GM23248 (cell line): ENCODE results near the gene PIP4P1.

Experiments used
- EZH2 ChIP-seq: fragments of 200-600 bp; sonication (generic); IDR thresholded peaks from 2 replicates; pipeline ENCODE4 v1.6.1; 2018; ENCODE audit warnings: antibody characterized with exemption, mild to moderate bottlenecking; ENCODE audit not compliant: insufficient read depth, poor library complexity, severe bottlenecking
- EZH2phosphoT487 ChIP-seq: fragments of 200-600 bp; sonication (generic); IDR thresholded peaks from 2 replicates; pipeline ENCODE4 v1.6.1; 2018; ENCODE audit warnings: antibody characterized with exemption, moderate library complexity, mild to moderate bottlenecking, low read depth; ENCODE audit not compliant: insufficient read depth

GRCh38 chr14:20482382-20482781 is 21.1 kb upstream of the PIP4P1 start:
- TF ChIP-seq EZH2 (no peak), EZH2phosphoT487 (no peak)
